Heart left ventricle (tissue), 16 donors: ENCODE measurements around the gene SCP2. TPM values are rescaled to one million over a fixed set of nuclear protein-coding genes. Genes with fewer than 3 reads are reported as not detected.

Source experiments
- ATAC-seq, 4 donors: fragments of 200-7000 bp; cut with Tn5 transposase; one replicate each; pipeline ENCODE4 v1.9.1; 2020 to 2022; ENCODE audit warnings: moderate library complexity in 4 of 4, mild to moderate bottlenecking in 3 of 4, moderate number of reproducible peaks in 1 of 4
- DNase-seq, 5 donors: peaks; one replicate each; pipeline ENCODE4 v3.0.0-alpha.2; 2020
- H3K27ac ChIP-seq, 12 donors: fragments of 200-600 bp; sonication (generic) in 4 of 12; one replicate each; pipeline versions ENCODE4 v1.5.0 to v1.8.0; 2016 to 2022; ENCODE audit warnings: mild to moderate bottlenecking in 2 of 12
- H3K27me3 ChIP-seq, 9 donors: fragments of 200-600 bp; sonication (generic) in 2 of 9; one replicate each; pipeline versions ENCODE4 v1.5.1 to v1.8.0; 2016 to 2022; ENCODE audit warnings: mild to moderate bottlenecking in 3 of 9
- H3K36me3 ChIP-seq, 9 donors: fragments of 200-600 bp; sonication (generic) in 2 of 9; one replicate each; pipeline versions ENCODE4 v1.5.0 to v1.8.0; 2018 to 2022; ENCODE audit warnings: mild to moderate bottlenecking in 2 of 9
- H3K4me1 ChIP-seq, 12 donors: fragments of 200-600 bp; sonication (generic) in 4 of 12; one replicate each; pipeline versions ENCODE4 v1.5.0 to v1.8.0; 2016 to 2022; ENCODE audit warnings: mild to moderate bottlenecking in 3 of 12
- H3K4me3 ChIP-seq, 12 donors: fragments of 200-600 bp; sonication (generic) in 4 of 12; one replicate each; pipeline versions ENCODE4 v1.5.0 to v1.8.0; 2017 to 2022; ENCODE audit warnings: mild to moderate bottlenecking in 9 of 12, moderate library complexity in 4 of 12
- H3K9me3 ChIP-seq, 12 donors: fragments of 200-600 bp; sonication (generic) in 4 of 12; one replicate each; pipeline versions ENCODE4 v1.5.0 to v1.8.0; 2016 to 2022; ENCODE audit warnings: mild to moderate bottlenecking in 1 of 12
- CTCF ChIP-seq, 12 donors: fragments of 200-600 bp; sonication (generic) in 4 of 12; IDR thresholded peaks; one replicate each; pipeline versions ENCODE4 v1.5.0 to v1.8.0; 2018 to 2022; ENCODE audit warnings: antibody characterized with exemption in 12 of 12, mild to moderate bottlenecking in 5 of 12
- POLR2A ChIP-seq, 2 donors: fragments of 450-650 bp; IDR thresholded peaks; one replicate each; pipeline ENCODE4 v1.6.1; 2017; ENCODE audit warnings: antibody characterized with exemption in 2 of 2, mild to moderate bottlenecking in 2 of 2, moderate library complexity in 2 of 2
- WGBS, 4 donors: extraction: QIAGEN DNeasy Blood & Tissue Kit in 2 of 4; methylation state at CpG; one replicate each; pipeline versions ENCODE4 v1.1.5 to v1.1.7; 2013 to 2018; 5-methylcytosine and 5-hydroxymethylcytosine counted together
- intact Hi-C, 10 donors: fragments of 100-400 bp; cut with DNase I; formaldehyde crosslinking; loops; one replicate each; pipeline versions ENCODE4 v1.11.1 to v1.14.2; 2022
- polyA plus RNA-seq, 2 donors: library from polyadenylated mRNA; stranded (reverse); fragments of 200-250 nt; gene quantifications; one replicate each; pipeline ENCODE4 v1.2.3, GENCODE V29; 2013
- total RNA-seq, 9 donors: library from RNA; depleted of rRNA in 2 of 9; stranded (reverse); fragments of >200 nt in 2 of 9; fragmentation: NEBNext Ultra II Directional in 3 of 9; extraction: Animal tissue kit (Norgen Biotek cat#: 25700) in 3 of 9; gene quantifications; one replicate each; pipeline versions ENCODE4 v1.1.0 to v1.2.4, GENCODE V29; 2016 to 2023
- donor health status: ischemic (EF 13 %, LVEDD 7.1; RV severe dilation, severe dysfunction).
- donor health status: healthy with polysubstance abuse.
- donor health status: DM: no; HTN: yes; CAD: no.
- donor health status: DM: no; HTN: no; CAD: no.
- donor health status: ischemic (EF 25% LVEDD 6.9; RV normal size, moderate dysfunction).
- donor health status: ischemic (EF 25% LVEDD 5.7; RV mildly dilated, moderate dysfunction).
- donor health status: healthy.
- donor health status: DM: yes; HTN: yes; CAD: no.
- donor health status: ischemic (EF 35%, LVEDD 5.7; RV mildly dilated, moderate dysfunction).
- donor health status: nonischemic (EF 11% LVEDD 7.7; RV severe dilation, severe dysfunction).
- donor health status: DM: yes; HTN: yes; CAD: no.
- donor health status: PGD.
- donor health status: ischemic (EF 29% LVEDD 5.4; RV normal size, mild dysfunction).
- donor health status: nonischemic (EF 23%, LVEDD 6.1; RV moderate dilation, normal function).

SCP2 gene
- total and polyA plus RNA-seq, 11 donors, result 83.4 to 143 (median 132) TPM

DNA sequence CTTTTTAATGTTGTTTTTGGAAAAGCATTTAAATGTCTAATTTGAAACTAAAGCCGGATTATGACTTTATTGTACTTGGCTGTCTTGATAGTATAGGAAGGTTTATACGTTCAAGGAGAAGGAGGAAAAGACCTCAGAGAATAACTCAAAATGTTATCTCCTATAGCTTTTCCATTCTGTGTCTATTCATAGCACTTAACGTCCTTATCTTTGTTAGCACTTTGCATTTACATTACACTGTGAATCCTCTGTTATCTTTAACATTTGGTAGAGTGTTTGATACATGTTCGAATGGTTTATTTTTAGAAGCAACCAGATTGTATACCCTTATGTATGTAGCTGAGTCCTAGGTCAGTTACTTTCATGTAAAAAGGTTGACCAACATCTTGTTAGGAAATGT, 84.1 kb downstream of the SCP2 start:
- WGBS, 4 donors, result 24 to 29% (median 27%) methylated on average over 4 of the region's 4 CpGs
- Histone ChIP-seq H3K4me1 (peaks cover 0 to 16% (median 11%) of the 10 kb centered on the region in 12 donors), H3K27ac (no peak overlapping the region), H3K27me3 (no peaks in the 10 kb centered on the region), H3K4me3 (no peak overlapping the region), H3K9me3 (no peaks in the 10 kb centered on the region), H3K36me3 (no peaks in the 10 kb centered on the region)
- intact Hi-C loops, result loop anchor here in 2 of 10 donors (5.0 to 10.0 kb wide), 2 partner anchors 171 to 174 kb away; no protein-coding TSS in a partner anchor
- no peak for ATAC-seq
- DNase-seq, result no peak
- TF ChIP-seq CTCF (IDR thresholded peaks at IDR 0.05), result no peak

GRCh38 chr1:53014791-53015507, 87.9 kb downstream of the SCP2 start:
- Histone ChIP-seq H3K27me3 (no peaks in the 10 kb centered on the region), H3K27ac (peak overlapping the region in 11 of 12 donors; percentile 1 to 75 (median 66)), H3K36me3 (peaks cover 0 to 15% (median 8%) of the 10 kb centered on the region in 9 donors), H3K4me1 (peaks cover 0 to 25% (median 19%) of the 10 kb centered on the region in 12 donors), H3K9me3 (no peaks in the 10 kb centered on the region), H3K4me3 (peak overlapping the region; percentile 21 to 74 (median 62))
- intact Hi-C loops, result loop anchor here in 4 of 10 donors (5.0 to 10.0 kb wide), 5 partner anchors 37 to 170 kb away; partner anchors contain the start of gene PODN (in 1 of the 4)
- TF ChIP-seq CTCF (IDR thresholded peaks at IDR 0.05), result no peak
- TF ChIP-seq POLR2A (IDR thresholded peaks at IDR 0.05), result no peak
- DNase-seq (peak; percentile 71 to 85 (median 83)), ATAC-seq (peak; percentile 88 to 99 (median 97))
- 1 to 3% (median 1%) methylated on average over 9 of the region's 9 CpGs for WGBS, 4 donors

- H3K4me3 ChIP-seq, result peak overlapping the region; percentile 21 to 74 (median 62)
- intact Hi-C loops, result loop anchor here in 4 of 10 donors (5.0 to 10.0 kb wide), 4 partner anchors 37 to 169 kb away; partner anchors contain the start of gene PODN (in 1 of the 4)
- H3K27ac ChIP-seq, result peak overlapping the region in 6 of 12 donors; percentile 1 to 75 (median 69)
- TF ChIP-seq POLR2A (IDR thresholded peaks at IDR 0.05), result no peak
- TF ChIP-seq CTCF (IDR thresholded peaks at IDR 0.05), result no peak
- H3K4me1 ChIP-seq, result peaks cover 0 to 28% (median 19%) of the 10 kb centered on the region in 12 donors
- no peak for ATAC-seq
- no peaks in the 10 kb centered on the region for H3K9me3 ChIP-seq
- 7 to 22% (median 12%) methylated on average over 3 of the region's 3 CpGs for WGBS, 4 donors
- no peak for DNase-seq
- H3K36me3 ChIP-seq, result peaks cover 0 to 15% (median 8%) of the 10 kb centered on the region in 9 donors
- H3K27me3 ChIP-seq, result no peaks in the 10 kb centered on the region
Observed at GRCh38 chr1:53015508-53015860, 88.4 kb downstream of the SCP2 start.

- ATAC-seq (no peak), DNase-seq (no peak)
- Histone ChIP-seq H3K27ac (no peak overlapping the region), H3K4me1 (peaks cover 0 to 33% (median 19%) of the 10 kb centered on the region in 12 donors), H3K9me3 (no peaks in the 10 kb centered on the region), H3K36me3 (peaks cover 0 to 15% (median 8%) of the 10 kb centered on the region in 9 donors), H3K27me3 (no peaks in the 10 kb centered on the region), H3K4me3 (peak overlapping the region in 2 of 12 donors; percentile 69 to 70)
- intact Hi-C loops, result loop anchor here in 4 of 10 donors (5.0 to 10.0 kb wide), 4 partner anchors 36 to 168 kb away; partner anchors contain the start of gene PODN (in 1 of the 4)
- TF ChIP-seq POLR2A (IDR thresholded peaks at IDR 0.05) (no peak), CTCF (IDR thresholded peaks at IDR 0.05) (no peak)
- 91 to 96% (median 95%) methylated on average over 1 of the region's 1 CpG for WGBS, 4 donors
Observed at GRCh38 chr1:53016705-53017104, 89.6 kb downstream of the SCP2 start.
